H9 (cell line): Measurements from ENCODE around the gene HOMER3. TPM values are rescaled to one million over a fixed set of nuclear protein-coding genes. Genes with fewer than 3 reads are reported as not detected.

Experiments used
- DNase-seq: peaks from one replicate; pipeline ENCODE4 v3.0.0-alpha.2; 2017
- H2AFZ ChIP-seq: one replicate; pipeline ENCODE4 v1.6.1; 2013; ENCODE audit warnings: mild to moderate bottlenecking, low read length, control low read depth, moderate library complexity
- H2AK5ac ChIP-seq: 2 replicates; pipeline ENCODE4 v1.6.1; 2013; ENCODE audit warnings: low read length, control low read depth, mixed read lengths; ENCODE audit not compliant: insufficient read length
- H2BK120ac ChIP-seq: one replicate; pipeline ENCODE4 v1.6.1; 2013; ENCODE audit warnings: low read depth, mild to moderate bottlenecking, low read length, control low read depth, inconsistent platforms; ENCODE audit not compliant: poor library complexity, severe bottlenecking
- H2BK12ac ChIP-seq: 2 replicates; pipeline ENCODE4 v1.6.1; 2013; ENCODE audit warnings: low read length, control low read depth, mixed read lengths, low read depth; ENCODE audit not compliant: insufficient read length
- H2BK15ac ChIP-seq: 2 replicates; pipeline ENCODE4 v1.6.1; 2013; ENCODE audit warnings: low read depth, low read length, control low read depth
- H2BK20ac ChIP-seq: one replicate; pipeline ENCODE4 v1.6.1; 2013; ENCODE audit warnings: low read depth, mild to moderate bottlenecking, low read length, control low read depth, inconsistent platforms; ENCODE audit not compliant: poor library complexity, severe bottlenecking
- H2BK5ac ChIP-seq: 2 replicates; pipeline ENCODE4 v1.6.1; 2013; ENCODE audit warnings: low read length, control low read depth, mixed read lengths; ENCODE audit not compliant: insufficient read length
- H3K14ac ChIP-seq: 2 replicates; pipeline ENCODE4 v1.6.1; 2013; ENCODE audit warnings: low read length, control low read depth; ENCODE audit not compliant: insufficient read depth
- H3K18ac ChIP-seq: 2 replicates; pipeline ENCODE4 v1.6.1; 2013; ENCODE audit warnings: low read depth, mild to moderate bottlenecking, mixed read lengths, low read length, control low read depth; ENCODE audit not compliant: insufficient read length
- H3K23ac ChIP-seq: 2 replicates; pipeline ENCODE4 v1.6.1; 2013; ENCODE audit warnings: low read length, control low read depth, mixed read lengths, low read depth; ENCODE audit not compliant: insufficient read length
- H3K23me2 ChIP-seq: 2 replicates; pipeline ENCODE4 v1.6.1; 2013; ENCODE audit warnings: low read depth, mild to moderate bottlenecking, mixed read lengths, low read length, control low read depth; ENCODE audit not compliant: insufficient read length, poor library complexity, severe bottlenecking
- H3K27ac ChIP-seq: 2 replicates; pipeline ENCODE4 v1.5.1; 2013; ENCODE audit warnings: low read length, control low read depth, mixed read lengths, low read depth; ENCODE audit not compliant: insufficient read length
- H3K27me3 ChIP-seq: 2 replicates; pipeline ENCODE4 v1.6.1; 2013; ENCODE audit warnings: low read length, control low read depth, inconsistent platforms; ENCODE audit not compliant: insufficient read depth
- H3K4ac ChIP-seq: 2 replicates; pipeline ENCODE4 v1.6.1; 2013; ENCODE audit warnings: low read depth, mild to moderate bottlenecking, control low read depth, inconsistent platforms, low read length, moderate library complexity
- H3K4me1 ChIP-seq: 2 replicates; pipeline ENCODE4 v1.6.1; 2013; ENCODE audit warnings: low read length, control low read depth, inconsistent platforms; ENCODE audit not compliant: insufficient read depth
- H3K4me2 ChIP-seq: 2 replicates; pipeline ENCODE4 v1.6.1; 2013; ENCODE audit warnings: low read length, control low read depth, mixed read lengths; ENCODE audit not compliant: insufficient read length, insufficient read depth
- H3K56ac ChIP-seq: 2 replicates; pipeline ENCODE4 v1.6.1; 2013; ENCODE audit warnings: low read depth, mild to moderate bottlenecking, mixed read lengths, low read length, control low read depth; ENCODE audit not compliant: insufficient read length
- H3K79me1 ChIP-seq: 2 replicates; pipeline ENCODE4 v1.6.1; 2013; ENCODE audit warnings: low read depth, mild to moderate bottlenecking, moderate library complexity, low read length, control low read depth, inconsistent platforms; ENCODE audit not compliant: insufficient read depth, poor library complexity, severe bottlenecking
- H3K79me2 ChIP-seq: 2 replicates; pipeline ENCODE4 v1.6.1; 2013; ENCODE audit warnings: low read length, control low read depth, inconsistent platforms; ENCODE audit not compliant: insufficient read depth
- H3K9ac ChIP-seq: 2 replicates; pipeline ENCODE4 v1.6.1; 2013; ENCODE audit warnings: low read length, control low read depth, mixed read lengths; ENCODE audit not compliant: insufficient read length; ENCODE audit errors: extremely low read depth
- H3K9me3 ChIP-seq: one replicate; pipeline ENCODE4 v1.6.1; 2013; ENCODE audit warnings: low read depth, low read length, inconsistent platforms; ENCODE audit not compliant: control insufficient read depth
- H3T11ph ChIP-seq: one replicate; pipeline ENCODE4 v1.6.1; 2013; ENCODE audit warnings: mild to moderate bottlenecking, low read length, control low read depth, inconsistent platforms
- H4K20me1 ChIP-seq: one replicate; pipeline ENCODE4 v1.6.1; 2013; ENCODE audit not compliant: control insufficient read depth, insufficient read length, insufficient read depth
- H4K5ac ChIP-seq: 2 replicates; pipeline ENCODE4 v1.6.1; 2013; ENCODE audit warnings: low read depth, mild to moderate bottlenecking, mixed read lengths, low read length, control low read depth; ENCODE audit not compliant: insufficient read length
- H4K8ac ChIP-seq: replicated peaks from 2 replicates; pipeline ENCODE4 v1.6.1; 2013; ENCODE audit warnings: low read length, control low read depth, mixed read lengths, low read depth; ENCODE audit not compliant: insufficient read length
- H4K91ac ChIP-seq: 2 replicates; pipeline ENCODE4 v1.6.1; 2013; ENCODE audit warnings: low read depth, mild to moderate bottlenecking, moderate library complexity, mixed read lengths, low read length, control low read depth; ENCODE audit not compliant: insufficient read length
- H3K27ac Mint-ChIP-seq, 3 experiments: 2 replicates in 2 of 3; 3 replicates in 1 of 3; pipeline ENCODE4 v1.8.0; 2020 to 2021; ENCODE audit warnings: mixed read lengths in 3 of 3, mild to moderate bottlenecking in 1 of 3, moderate library complexity in 1 of 3
- H3K27me3 Mint-ChIP-seq: 2 replicates; pipeline ENCODE4 v1.8.0; 2021; ENCODE audit warnings: low read depth, mild to moderate bottlenecking, moderate library complexity, mixed read lengths
- H3K36me3 Mint-ChIP-seq, 3 experiments: 2 replicates in 2 of 3; 3 replicates in 1 of 3; pipeline ENCODE4 v1.8.0; 2020 to 2021; ENCODE audit warnings: low read depth in 3 of 3, mixed read lengths in 3 of 3; ENCODE audit not compliant: insufficient read depth in 1 of 3
- H3K4me1 Mint-ChIP-seq, 2 experiments: 2 replicates each; pipeline ENCODE4 v1.8.0; 2020; ENCODE audit warnings: mixed read lengths in 2 of 2
- H3K4me3 Mint-ChIP-seq, 2 experiments: 2 replicates in 1 of 2; 3 replicates in 1 of 2; pipeline ENCODE4 v1.8.0; 2020 to 2021; ENCODE audit warnings: mild to moderate bottlenecking in 2 of 2, mixed read lengths in 2 of 2, moderate library complexity in 1 of 2
- H3K9me3 Mint-ChIP-seq, 2 experiments: 2 replicates in 1 of 2; 3 replicates in 1 of 2; pipeline ENCODE4 v1.8.0; 2020; ENCODE audit warnings: mild to moderate bottlenecking in 2 of 2, mixed read lengths in 2 of 2, moderate library complexity in 1 of 2
- WGBS: extraction: QIAGEN DNeasy Blood & Tissue Kit; methylation state at CpG from one replicate; pipeline ENCODE4 v1.1.7; 2013; ENCODE audit warnings: missing lambda C conversion rate, low lambda C conversion rate, mixed read lengths; ENCODE audit not compliant: insufficient read length; ENCODE audit errors: extremely low coverage; 5-methylcytosine and 5-hydroxymethylcytosine counted together
- total RNA-seq: library from RNA; stranded (reverse); gene quantifications from 2 replicates; pipeline ENCODE4 v1.2.1, GENCODE V29; 2021
- TF ChIP-seq, protein P1 (sequence below): fragments of 200-600 bp; sonication (generic); conservative IDR thresholded peaks from 3 replicates; pipeline ENCODE4 v1.8.0; 2021; ENCODE audit warnings: antibody characterized with exemption, mild to moderate bottlenecking

Gene HOMER3
- total RNA-seq, 1 experiment from 2014 or later = 20.2 TPM

DNA sequence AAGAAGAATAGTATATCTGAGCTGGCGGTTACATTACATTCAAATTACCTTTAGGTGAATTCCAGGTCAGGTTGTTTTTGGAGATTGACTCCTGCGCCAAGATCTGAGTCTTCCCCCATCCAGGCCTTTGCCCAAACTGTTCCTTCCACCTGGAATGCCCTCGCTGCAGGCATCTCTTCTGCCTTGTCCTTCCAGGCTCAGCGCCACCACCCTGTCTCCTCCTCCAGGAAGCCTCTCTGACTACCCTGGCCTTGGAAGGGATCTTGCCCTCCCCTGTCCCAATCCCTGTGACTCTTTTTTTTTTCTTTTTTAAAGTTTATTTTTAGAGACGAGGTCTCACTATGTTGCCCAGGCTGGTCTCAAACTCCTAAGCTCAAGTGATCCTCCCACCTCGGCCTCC lies 1.7 kb upstream of the HOMER3 start:
- Histone ChIP-seq H3K4me2 (no peak overlapping the region), H3K27me3 (no peaks in the 10 kb centered on the region), H3K27ac (no peak overlapping the region), H3K9me3 (no peaks in the 10 kb centered on the region), H2BK5ac (no peak overlapping the region), H3K56ac (no peak overlapping the region), H4K91ac (no peak overlapping the region), H2BK120ac (no peak overlapping the region), H2AFZ (no peak overlapping the region), H4K5ac (no peak overlapping the region), H3K9ac (no peak overlapping the region), H3K4ac (no peak overlapping the region), H3K23ac (no peak overlapping the region), H3K79me1 (no peaks in the 10 kb centered on the region), H2BK20ac (no peak overlapping the region), H2AK5ac (no peak overlapping the region), H4K8ac (no peak overlapping the region), H3K18ac (no peak overlapping the region), H4K20me1 (no peaks in the 10 kb centered on the region), H3K14ac (no peak overlapping the region), H2BK12ac (no peak overlapping the region), H3K79me2 (no peaks in the 10 kb centered on the region), H3K4me1 (no peaks in the 10 kb centered on the region), H3K23me2 (peaks cover 7% of the 10 kb centered on the region), H3T11ph (no peak overlapping the region), H2BK15ac (no peak overlapping the region)
- peaks cover 51% of the 10 kb centered on the region for H3K27me3 Mint-ChIP-seq
- peak overlapping the region in 1 of 2 experiments; percentile 71; a peak in 3 of 5 replicates for H3K4me3 Mint-ChIP-seq
- no peaks in the 10 kb centered on the region; a peak in 1 of 5 replicates for H3K9me3 Mint-ChIP-seq
- peaks cover 11 to 29% of the 10 kb centered on the region in 2 experiments for H3K4me1 Mint-ChIP-seq
- TF ChIP-seq, protein P1, sequence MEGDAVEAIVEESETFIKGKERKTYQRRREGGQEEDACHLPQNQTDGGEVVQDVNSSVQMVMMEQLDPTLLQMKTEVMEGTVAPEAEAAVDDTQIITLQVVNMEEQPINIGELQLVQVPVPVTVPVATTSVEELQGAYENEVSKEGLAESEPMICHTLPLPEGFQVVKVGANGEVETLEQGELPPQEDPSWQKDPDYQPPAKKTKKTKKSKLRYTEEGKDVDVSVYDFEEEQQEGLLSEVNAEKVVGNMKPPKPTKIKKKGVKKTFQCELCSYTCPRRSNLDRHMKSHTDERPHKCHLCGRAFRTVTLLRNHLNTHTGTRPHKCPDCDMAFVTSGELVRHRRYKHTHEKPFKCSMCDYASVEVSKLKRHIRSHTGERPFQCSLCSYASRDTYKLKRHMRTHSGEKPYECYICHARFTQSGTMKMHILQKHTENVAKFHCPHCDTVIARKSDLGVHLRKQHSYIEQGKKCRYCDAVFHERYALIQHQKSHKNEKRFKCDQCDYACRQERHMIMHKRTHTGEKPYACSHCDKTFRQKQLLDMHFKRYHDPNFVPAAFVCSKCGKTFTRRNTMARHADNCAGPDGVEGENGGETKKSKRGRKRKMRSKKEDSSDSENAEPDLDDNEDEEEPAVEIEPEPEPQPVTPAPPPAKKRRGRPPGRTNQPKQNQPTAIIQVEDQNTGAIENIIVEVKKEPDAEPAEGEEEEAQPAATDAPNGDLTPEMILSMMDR = no peak
- WGBS = no CpG with 5 or more reads among the region's 6 CpGs
- peaks cover 5 to 14% (median 6%) of the 10 kb centered on the region in 3 experiments; a peak in 6 of 7 replicates for H3K36me3 Mint-ChIP-seq
- DNase-seq = no peak
- 0 out of 7 replicates have a peak overlapping the region, but pooled peaks of 1 of the 3 experiments have one; percentile 47 for H3K27ac Mint-ChIP-seq
